Measurements from ENCODE around the gene CCDC152.

CCDC152 gene

GRCh38 chr5:42785756-42786155, 29.1 kb downstream of the CCDC152 start:
- no peak overlapping the region for H3K4me3 ChIP-seq (replicated peaks; ENCODE audit: insufficient read depth, low read length)
- TF ChIP-seq CTCF (IDR thresholded peaks at IDR 0.05; ENCODE audit: insufficient read depth, low read length) (no peak), POLR2AphosphoS5 (IDR thresholded peaks at IDR 0.05; ENCODE audit: low read depth) (no peak), GABPA (IDR thresholded peaks at IDR 0.05; ENCODE audit: low read depth) (no peak), SPI1 (IDR thresholded peaks at IDR 0.05; ENCODE audit: borderline replicate concordance, low read depth) (no peak), REST (IDR thresholded peaks at IDR 0.05; ENCODE audit: insufficient replicate concordance, low read depth) (no peak)

GRCh38 chr5:42787073-42787472, 30.5 kb downstream of the CCDC152 start:
- Histone ChIP-seq H3K27me3 (ENCODE audit: insufficient read depth, poor library complexity, severe bottlenecking) (no peaks in the 10 kb centered on the region), H3K27ac (replicated peaks) (no peak overlapping the region), H3K4me3 (replicated peaks; ENCODE audit: insufficient read depth, low read length) (no peak overlapping the region)
- no peak for TF ChIP-seq GABPA (IDR thresholded peaks at IDR 0.05; ENCODE audit: low read depth)
- no peak for TF ChIP-seq CTCF (IDR thresholded peaks at IDR 0.05; ENCODE audit: insufficient read depth, low read length)
- TF ChIP-seq SPI1 (IDR thresholded peaks at IDR 0.05; ENCODE audit: borderline replicate concordance, low read depth), result no peak
- no peak for TF ChIP-seq POLR2AphosphoS5 (IDR thresholded peaks at IDR 0.05; ENCODE audit: low read depth)
- no peak for TF ChIP-seq REST (IDR thresholded peaks at IDR 0.05; ENCODE audit: insufficient replicate concordance, low read depth)
- no peak for DNase-seq (ENCODE audit: low read depth in 1 of 2, low spot score in 1 of 2)

More at GRCh38 chr5:42785756-42786155, 29.1 kb downstream of the CCDC152 start:
- no peak for DNase-seq (ENCODE audit: low read depth in 1 of 2, low spot score in 1 of 2)
- Histone ChIP-seq H3K27ac (replicated peaks) (no peak overlapping the region), H3K27me3 (ENCODE audit: insufficient read depth, poor library complexity, severe bottlenecking) (no peaks in the 10 kb centered on the region)

- no peak overlapping the region for H3K27ac ChIP-seq (replicated peaks)
- TF ChIP-seq POLR2AphosphoS5 (IDR thresholded peaks at IDR 0.05; ENCODE audit: low read depth), result no peak
- TF ChIP-seq CTCF (IDR thresholded peaks at IDR 0.05; ENCODE audit: insufficient read depth, low read length), result no peak
- TF ChIP-seq GABPA (IDR thresholded peaks at IDR 0.05; ENCODE audit: low read depth), result no peak
- TF ChIP-seq REST (IDR thresholded peaks at IDR 0.05; ENCODE audit: insufficient replicate concordance, low read depth), result no peak
- no peak for TF ChIP-seq SPI1 (IDR thresholded peaks at IDR 0.05; ENCODE audit: borderline replicate concordance, low read depth)
- H3K27me3 ChIP-seq (ENCODE audit: insufficient read depth, poor library complexity, severe bottlenecking), result no peaks in the 10 kb centered on the region
- DNase-seq (ENCODE audit: low read depth in 1 of 2, low spot score in 1 of 2), result no peak
- H3K4me3 ChIP-seq (replicated peaks; ENCODE audit: insufficient read depth, low read length), result no peak overlapping the region
Observed at GRCh38 chr5:42787845-42788244, 31.2 kb downstream of the CCDC152 start.

Measured in HL-60 (cell line).